Measurements from ENCODE around the gene TMEM181.

TMEM181 gene

GRCh38 chr6:158584236-158584651 is 24.4 kb downstream of the TMEM181 start:
- no peak overlapping the region for H3K9ac ChIP-seq (ENCODE audit: low read length)
- no peak overlapping the region for H3K27ac ChIP-seq (ENCODE audit: low read depth, low read length)
- no peaks in the 10 kb centered on the region for H3K4me1 ChIP-seq (ENCODE audit: insufficient read depth, low read length)
- H3K36me3 ChIP-seq (ENCODE audit: insufficient read depth, low read length): peaks cover 23% of the 10 kb centered on the region
- H3K9me3 ChIP-seq (ENCODE audit: low read length): no peaks in the 10 kb centered on the region
- H3K27me3 ChIP-seq (ENCODE audit: control insufficient read depth in 1 of 2, insufficient read depth in 2 of 2, low read length in 2 of 2): no peaks in the 10 kb centered on the region
- H3K4me3 ChIP-seq (ENCODE audit: low read depth in 1 of 2, low read length in 2 of 2): no peak overlapping the region

- H3K4me1 ChIP-seq (ENCODE audit: insufficient read depth, low read length): no peaks in the 10 kb centered on the region
- no peaks in the 10 kb centered on the region for H3K27me3 ChIP-seq (ENCODE audit: control insufficient read depth in 1 of 2, insufficient read depth in 2 of 2, low read length in 2 of 2)
- H3K9me3 ChIP-seq (ENCODE audit: low read length): no peaks in the 10 kb centered on the region
- peaks cover 44% of the 10 kb centered on the region for H3K36me3 ChIP-seq (ENCODE audit: insufficient read depth, low read length)
- H3K27ac ChIP-seq (ENCODE audit: low read depth, low read length): no peak overlapping the region
- H3K4me3 ChIP-seq (ENCODE audit: low read depth in 1 of 2, low read length in 2 of 2): no peak overlapping the region
- no peak overlapping the region for H3K9ac ChIP-seq (ENCODE audit: low read length)
Measured at GRCh38 chr6:158586652-158587051, 26.8 kb downstream of the TMEM181 start.

GRCh38 chr6:158589366-158589765 is 29.5 kb downstream of the TMEM181 start:
- H3K9me3 ChIP-seq (ENCODE audit: low read length): no peaks in the 10 kb centered on the region
- H3K36me3 ChIP-seq (ENCODE audit: insufficient read depth, low read length): peaks cover 50% of the 10 kb centered on the region

GRCh38 chr6:158591134-158591809 is 31.4 kb downstream of the TMEM181 start:
- no peak overlapping the region for H3K9ac ChIP-seq (ENCODE audit: low read length)
- H3K27ac ChIP-seq (ENCODE audit: low read depth, low read length): no peak overlapping the region
- H3K27me3 ChIP-seq (ENCODE audit: control insufficient read depth in 1 of 2, insufficient read depth in 2 of 2, low read length in 2 of 2): no peaks in the 10 kb centered on the region
- no peaks in the 10 kb centered on the region for H3K9me3 ChIP-seq (ENCODE audit: low read length)
- H3K36me3 ChIP-seq (ENCODE audit: insufficient read depth, low read length): peaks cover 39% of the 10 kb centered on the region
- H3K4me3 ChIP-seq (ENCODE audit: low read depth in 1 of 2, low read length in 2 of 2): no peak overlapping the region
- no peaks in the 10 kb centered on the region for H3K4me1 ChIP-seq (ENCODE audit: insufficient read depth, low read length)

More at GRCh38 chr6:158589366-158589765, 29.5 kb downstream of the TMEM181 start:
- Histone ChIP-seq H3K27ac (ENCODE audit: low read depth, low read length) (no peak overlapping the region), H3K4me3 (ENCODE audit: low read depth in 1 of 2, low read length in 2 of 2) (no peak overlapping the region), H3K27me3 (ENCODE audit: control insufficient read depth in 1 of 2, insufficient read depth in 2 of 2, low read length in 2 of 2) (no peaks in the 10 kb centered on the region), H3K9ac (ENCODE audit: low read length) (no peak overlapping the region), H3K4me1 (ENCODE audit: insufficient read depth, low read length) (no peaks in the 10 kb centered on the region)

- Histone ChIP-seq H3K27ac (ENCODE audit: low read depth, low read length) (no peak overlapping the region), H3K4me3 (ENCODE audit: low read depth in 1 of 2, low read length in 2 of 2) (no peak overlapping the region), H3K9me3 (ENCODE audit: low read length) (no peaks in the 10 kb centered on the region), H3K27me3 (ENCODE audit: control insufficient read depth in 1 of 2, insufficient read depth in 2 of 2, low read length in 2 of 2) (no peaks in the 10 kb centered on the region), H3K9ac (ENCODE audit: low read length) (no peak overlapping the region), H3K36me3 (ENCODE audit: insufficient read depth, low read length) (peaks cover 34% of the 10 kb centered on the region), H3K4me1 (ENCODE audit: insufficient read depth, low read length) (no peaks in the 10 kb centered on the region)
Measured at GRCh38 chr6:158591810-158592209, 31.9 kb downstream of the TMEM181 start.

GRCh38 chr6:158593670-158594069 is 33.8 kb downstream of the TMEM181 start:
- no peaks in the 10 kb centered on the region for H3K27me3 ChIP-seq (ENCODE audit: control insufficient read depth in 1 of 2, insufficient read depth in 2 of 2, low read length in 2 of 2)
- peaks cover 31% of the 10 kb centered on the region for H3K36me3 ChIP-seq (ENCODE audit: insufficient read depth, low read length)
- H3K4me3 ChIP-seq (ENCODE audit: low read depth in 1 of 2, low read length in 2 of 2): no peak overlapping the region
- H3K4me1 ChIP-seq (ENCODE audit: insufficient read depth, low read length): no peaks in the 10 kb centered on the region
- H3K27ac ChIP-seq (ENCODE audit: low read depth, low read length): no peak overlapping the region
- no peaks in the 10 kb centered on the region for H3K9me3 ChIP-seq (ENCODE audit: low read length)
- H3K9ac ChIP-seq (ENCODE audit: low read length): no peak overlapping the region

- peaks cover 23% of the 10 kb centered on the region for H3K36me3 ChIP-seq (ENCODE audit: insufficient read depth, low read length)
- no peak overlapping the region for H3K27ac ChIP-seq (ENCODE audit: low read depth, low read length)
- H3K4me1 ChIP-seq (ENCODE audit: insufficient read depth, low read length): no peaks in the 10 kb centered on the region
- no peaks in the 10 kb centered on the region for H3K27me3 ChIP-seq (ENCODE audit: control insufficient read depth in 1 of 2, insufficient read depth in 2 of 2, low read length in 2 of 2)
- no peaks in the 10 kb centered on the region for H3K9me3 ChIP-seq (ENCODE audit: low read length)
- H3K9ac ChIP-seq (ENCODE audit: low read length): no peak overlapping the region
- H3K4me3 ChIP-seq (ENCODE audit: low read depth in 1 of 2, low read length in 2 of 2): no peak overlapping the region
Measured at GRCh38 chr6:158595223-158595622, 35.3 kb downstream of the TMEM181 start.

- Histone ChIP-seq H3K4me3 (ENCODE audit: low read depth in 1 of 2, low read length in 2 of 2) (no peak overlapping the region), H3K36me3 (ENCODE audit: insufficient read depth, low read length) (peaks cover 8% of the 10 kb centered on the region), H3K9me3 (ENCODE audit: low read length) (no peaks in the 10 kb centered on the region), H3K27ac (ENCODE audit: low read depth, low read length) (no peak overlapping the region), H3K27me3 (ENCODE audit: control insufficient read depth in 1 of 2, insufficient read depth in 2 of 2, low read length in 2 of 2) (no peaks in the 10 kb centered on the region), H3K9ac (ENCODE audit: low read length) (no peak overlapping the region), H3K4me1 (ENCODE audit: insufficient read depth, low read length) (no peaks in the 10 kb centered on the region)
Measured at GRCh38 chr6:158596861-158597260, 37.0 kb downstream of the TMEM181 start.

GRCh38 chr6:158597565-158597964 is 37.7 kb downstream of the TMEM181 start:
- Histone ChIP-seq H3K27me3 (ENCODE audit: control insufficient read depth in 1 of 2, insufficient read depth in 2 of 2, low read length in 2 of 2) (no peaks in the 10 kb centered on the region), H3K9ac (ENCODE audit: low read length) (no peak overlapping the region), H3K9me3 (ENCODE audit: low read length) (no peaks in the 10 kb centered on the region), H3K36me3 (ENCODE audit: insufficient read depth, low read length) (peaks cover 4% of the 10 kb centered on the region), H3K4me3 (ENCODE audit: low read depth in 1 of 2, low read length in 2 of 2) (no peak overlapping the region), H3K4me1 (ENCODE audit: insufficient read depth, low read length) (no peaks in the 10 kb centered on the region), H3K27ac (ENCODE audit: low read depth, low read length) (no peak overlapping the region)

- Histone ChIP-seq H3K9me3 (ENCODE audit: low read length) (no peaks in the 10 kb centered on the region), H3K27me3 (ENCODE audit: control insufficient read depth in 1 of 2, insufficient read depth in 2 of 2, low read length in 2 of 2) (no peaks in the 10 kb centered on the region), H3K4me3 (ENCODE audit: low read depth in 1 of 2, low read length in 2 of 2) (no peak overlapping the region), H3K4me1 (ENCODE audit: insufficient read depth, low read length) (no peaks in the 10 kb centered on the region), H3K36me3 (ENCODE audit: insufficient read depth, low read length) (peaks cover 4% of the 10 kb centered on the region), H3K9ac (ENCODE audit: low read length) (no peak overlapping the region), H3K27ac (ENCODE audit: low read depth, low read length) (no peak overlapping the region)
Measured at GRCh38 chr6:158599635-158600034, 39.7 kb downstream of the TMEM181 start.

GRCh38 chr6:158603261-158604047 is 43.6 kb downstream of the TMEM181 start:
- no peak overlapping the region for H3K4me3 ChIP-seq (ENCODE audit: low read depth in 1 of 2, low read length in 2 of 2)
- H3K4me1 ChIP-seq (ENCODE audit: insufficient read depth, low read length): no peaks in the 10 kb centered on the region
- no peaks in the 10 kb centered on the region for H3K9me3 ChIP-seq (ENCODE audit: low read length)
- peaks cover 6% of the 10 kb centered on the region for H3K36me3 ChIP-seq (ENCODE audit: insufficient read depth, low read length)
- H3K9ac ChIP-seq (ENCODE audit: low read length): no peak overlapping the region
- no peaks in the 10 kb centered on the region for H3K27me3 ChIP-seq (ENCODE audit: control insufficient read depth in 1 of 2, insufficient read depth in 2 of 2, low read length in 2 of 2)
- no peak overlapping the region for H3K27ac ChIP-seq (ENCODE audit: low read depth, low read length)

GRCh38 chr6:158604048-158604406 is 44.1 kb downstream of the TMEM181 start:
- peaks cover 11% of the 10 kb centered on the region for H3K36me3 ChIP-seq (ENCODE audit: insufficient read depth, low read length)
- no peaks in the 10 kb centered on the region for H3K9me3 ChIP-seq (ENCODE audit: low read length)
- H3K27me3 ChIP-seq (ENCODE audit: control insufficient read depth in 1 of 2, insufficient read depth in 2 of 2, low read length in 2 of 2): no peaks in the 10 kb centered on the region
- no peak overlapping the region for H3K27ac ChIP-seq (ENCODE audit: low read depth, low read length)
- H3K4me3 ChIP-seq (ENCODE audit: low read depth in 1 of 2, low read length in 2 of 2): no peak overlapping the region
- no peaks in the 10 kb centered on the region for H3K4me1 ChIP-seq (ENCODE audit: insufficient read depth, low read length)
- no peak overlapping the region for H3K9ac ChIP-seq (ENCODE audit: low read length)
